Right cardiac atrium (tissue), 5 donors: ENCODE data around the gene KIF3C. TPM values are rescaled to one million over a fixed set of nuclear protein-coding genes. Genes with fewer than 3 reads are reported as not detected.
A peak's percentile ranks its signal among the peaks of the same experiment; 100 is the strongest.
"Not testable (repeated sequence)": the region's sequence is repeated elsewhere in the genome, so short reads cannot be mapped to it uniquely, and the experiment has no call there.

Experiments used
- ATAC-seq, 2 donors: fragments of 200-7000 bp; cut with Tn5 transposase; one replicate each; pipeline versions ENCODE4 v1.8.0 to v1.9.1; 2020; ENCODE audit warnings: moderate library complexity in 2 of 2, mild to moderate bottlenecking in 1 of 2
- DNase-seq, 3 donors: peaks; one replicate each; pipeline ENCODE4 v3.0.0-alpha.2; 2020
- H3K27ac ChIP-seq: one replicate; pipeline ENCODE4 v1.5.1; 2013; ENCODE audit warnings: mild to moderate bottlenecking, low read length, control low read depth, moderate library complexity
- H3K27me3 ChIP-seq: one replicate; pipeline ENCODE4 v1.6.1; 2013; ENCODE audit not compliant: control insufficient read depth, insufficient read depth
- H3K4me1 ChIP-seq: one replicate; pipeline ENCODE4 v1.6.1; 2013; ENCODE audit warnings: low read length; ENCODE audit not compliant: control insufficient read depth, insufficient read depth
- H3K4me3 ChIP-seq: one replicate; pipeline ENCODE4 v1.5.1; 2013; ENCODE audit warnings: low read length, control low read depth
- H3K9me3 ChIP-seq: one replicate; pipeline ENCODE4 v1.6.1; 2013; ENCODE audit warnings: low read length; ENCODE audit not compliant: control insufficient read depth
- WGBS: extraction: QIAGEN DNeasy Blood & Tissue Kit; methylation state at CpG from one replicate; pipeline ENCODE4 v1.1.7; 2013; 5-methylcytosine and 5-hydroxymethylcytosine counted together
- intact Hi-C, 4 donors: fragments of 100-400 bp; cut with DNase I; formaldehyde crosslinking; loops; one replicate each; pipeline versions ENCODE4 v1.11.0 to v1.14.0; 2022 to 2023
- polyA plus RNA-seq: library from polyadenylated mRNA; stranded (reverse); fragments of 200-250 nt; gene quantifications from one replicate; pipeline ENCODE4 v1.2.3, GENCODE V29; 2013
- total RNA-seq, 4 donors: library from RNA; stranded (reverse); fragmentation: NEBNext Ultra II Directional; extraction: Animal tissue kit (Norgen Biotek cat#: 25700); gene quantifications; one replicate each; pipeline ENCODE4 v1.2.1, GENCODE V29; 2021
- donor health status: healthy with polysubstance abuse.
- donor health status: DM: no; HTN: yes; CAD: no.
- donor health status: DM: no; HTN: no; CAD: no.
- donor health status: DM: no; HTN: yes; CAD: no; lungs with severe emphysema.
- donor health status: DM: yes; HTN: yes; CAD: no.

The KIF3C gene
- total and polyA plus RNA-seq, 5 donors: 3.1 to 6.7 (median 4.5) TPM

GRCh38 chr2:26011990-26012856 lies 29.9 kb upstream of the KIF3C start:
- no peak overlapping the region for H3K4me3 ChIP-seq

GRCh38 chr2:26011609-26011989 lies 29.3 kb upstream of the KIF3C start:
- Histone ChIP-seq H3K27me3 (no peaks in the 10 kb centered on the region), H3K4me1 (no peaks in the 10 kb centered on the region), H3K27ac (no peak overlapping the region), H3K4me3 (no peak overlapping the region), H3K9me3 (no peaks in the 10 kb centered on the region)
- intact Hi-C loops: no loop called here
- WGBS: 70% methylated on average over 6 of the region's 6 CpGs
- ATAC-seq (peak in 1 of 2 donors; percentile 4), DNase-seq (no peak)

More at GRCh38 chr2:26011990-26012856, 29.9 kb upstream of the KIF3C start:
- DNase-seq: peak; percentile 66 to 75 (median 72)
- 40% methylated on average over 14 of the region's 14 CpGs for WGBS
- Histone ChIP-seq H3K4me1 (no peaks in the 10 kb centered on the region), H3K9me3 (no peaks in the 10 kb centered on the region), H3K27ac (peak overlapping the region; percentile 26), H3K27me3 (no peaks in the 10 kb centered on the region)
- peak; percentile 82 to 85 for ATAC-seq
- intact Hi-C loops: no loop called here

- DNase-seq (no peak), ATAC-seq (no peak)
- intact Hi-C loops: no loop called here
- Histone ChIP-seq H3K27ac (no peak overlapping the region), H3K4me1 (no peaks in the 10 kb centered on the region), H3K4me3 (no peak overlapping the region), H3K9me3 (no peaks in the 10 kb centered on the region), H3K27me3 (no peaks in the 10 kb centered on the region)
- 77% methylated on average over 3 of the region's 3 CpGs for WGBS
Observed at GRCh38 chr2:26010943-26011342, 28.6 kb upstream of the KIF3C start.

DNA sequence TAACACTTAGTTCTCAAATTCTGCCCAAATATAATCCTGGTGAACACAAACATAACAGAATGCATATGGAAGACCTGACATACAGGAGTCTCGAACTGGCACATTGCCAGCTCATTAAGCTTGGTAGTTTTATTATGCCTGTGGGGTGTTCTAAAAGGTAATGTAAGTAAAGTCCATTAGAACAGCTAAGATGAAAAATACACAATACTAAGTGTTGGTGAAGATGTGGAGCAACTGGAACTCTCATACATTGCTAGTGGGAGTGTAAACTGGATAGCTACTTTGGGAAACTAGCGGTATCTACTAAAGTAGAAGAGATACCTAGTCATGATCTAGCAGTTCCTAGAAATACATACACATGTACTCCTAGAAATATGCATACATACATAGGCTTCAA lies 27.3 kb upstream of the KIF3C start:
- Histone ChIP-seq H3K9me3 (no peaks in the 10 kb centered on the region), H3K4me1 (no peaks in the 10 kb centered on the region), H3K27me3 (no peaks in the 10 kb centered on the region), H3K4me3 (no peak overlapping the region), H3K27ac (no peak overlapping the region)
- intact Hi-C loops: no loop called here
- 71% methylated on average over 2 of the region's 2 CpGs for WGBS
- ATAC-seq: no peak
- DNase-seq: no peak

- Histone ChIP-seq H3K4me3 (no peak overlapping the region), H3K9me3 (no peaks in the 10 kb centered on the region), H3K27ac (no peak overlapping the region), H3K4me1 (no peaks in the 10 kb centered on the region), H3K27me3 (no peaks in the 10 kb centered on the region)
- WGBS: 69% methylated on average over 2 of the region's 2 CpGs
- ATAC-seq: peak; percentile 85 to 86
- peak; percentile 64 to 76 (median 69) for DNase-seq
- intact Hi-C loops: no loop called here
Observed at GRCh38 chr2:26008851-26009566, 26.7 kb upstream of the KIF3C start.

DNA sequence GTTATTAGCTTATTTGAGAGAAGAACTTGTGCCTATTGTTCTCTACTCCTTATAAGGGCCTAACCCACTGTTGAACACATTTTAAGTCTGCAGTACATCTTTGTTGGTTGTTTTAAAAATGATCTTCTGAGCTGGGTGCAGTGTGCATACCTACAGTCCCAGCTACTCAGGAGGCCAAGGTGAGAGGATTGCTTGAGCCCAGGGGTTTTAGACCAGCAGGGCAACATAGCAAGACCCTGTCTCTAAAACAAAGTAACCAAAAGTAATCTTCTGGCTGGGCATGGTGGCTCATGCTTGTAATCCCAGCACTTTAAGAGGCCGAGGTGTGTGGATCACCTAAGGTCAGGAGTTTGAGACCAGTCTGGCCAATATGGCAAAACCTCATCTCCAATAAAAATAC lies 25.8 kb upstream of the KIF3C start:
- DNase-seq: no peak
- H3K9me3 ChIP-seq: no peaks in the 10 kb centered on the region
- no peaks in the 10 kb centered on the region for H3K27me3 ChIP-seq
- H3K27ac ChIP-seq: no peak overlapping the region
- H3K4me3 ChIP-seq: no peak overlapping the region
- 98% methylated on average over 1 of the region's 1 CpG for WGBS
- H3K4me1 ChIP-seq: no peaks in the 10 kb centered on the region
- no peak for ATAC-seq
- intact Hi-C loops: no loop called here

DNA sequence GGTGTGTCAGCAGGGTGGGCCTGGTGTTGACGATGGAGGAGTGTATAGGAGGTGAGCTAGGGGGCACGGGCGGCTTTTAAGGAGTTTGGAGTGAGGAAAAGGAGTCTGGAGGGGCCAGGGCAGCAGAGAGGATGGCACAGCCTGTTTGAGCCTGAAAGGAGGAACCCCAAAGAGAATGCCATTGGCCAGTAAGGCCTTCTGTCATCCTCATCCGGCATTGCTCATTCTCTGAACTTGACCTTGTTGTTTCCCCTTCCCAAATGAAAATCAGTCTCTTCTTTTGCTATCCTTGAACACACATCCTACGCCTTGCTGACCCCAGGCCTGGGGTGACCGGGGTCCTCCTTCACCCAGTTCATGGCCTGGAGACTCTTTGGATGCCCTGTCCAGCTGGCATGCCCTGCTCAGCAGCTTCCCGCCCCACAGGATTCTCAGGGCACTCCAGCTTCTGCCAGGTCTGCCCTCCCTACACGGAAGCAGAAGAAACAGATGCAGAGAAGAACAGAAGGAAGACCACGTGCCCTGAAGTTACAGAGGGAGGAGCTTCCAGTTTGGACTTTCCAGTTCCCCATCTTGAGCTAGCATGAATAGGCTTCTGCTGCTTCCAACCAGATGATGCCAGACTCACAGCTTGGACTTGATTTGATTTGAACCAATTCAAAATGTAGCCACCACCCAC lies 20.5 kb upstream of the KIF3C start:
- Histone ChIP-seq H3K4me3 (no peak overlapping the region), H3K27me3 (no peaks in the 10 kb centered on the region), H3K4me1 (peaks cover 5% of the 10 kb centered on the region), H3K9me3 (no peaks in the 10 kb centered on the region), H3K27ac (peak overlapping the region; percentile 46)
- DNase-seq (peak in 2 of 3 donors; percentile 52 to 72), ATAC-seq (peak; percentile 31 to 35)
- intact Hi-C loops: no loop called here
- 76% methylated on average over 9 of the region's 9 CpGs for WGBS

GRCh38 chr2:26001743-26002351 lies 19.6 kb upstream of the KIF3C start:
- peak overlapping the region; percentile 12 for H3K27ac ChIP-seq
- H3K27me3 ChIP-seq: no peaks in the 10 kb centered on the region
- intact Hi-C loops: no loop called here
- 7% methylated on average over 4 of the region's 4 CpGs for WGBS
- peaks cover 5% of the 10 kb centered on the region for H3K4me1 ChIP-seq
- no peaks in the 10 kb centered on the region for H3K9me3 ChIP-seq
- ATAC-seq (peak; percentile 56 to 75), DNase-seq (peak; percentile 68 to 92 (median 88))
- no peak overlapping the region for H3K4me3 ChIP-seq

GRCh38 chr2:26000561-26001082 lies 18.3 kb upstream of the KIF3C start:
- H3K4me3 ChIP-seq: no peak overlapping the region
- peak in 1 of 2 donors; percentile 30 for ATAC-seq
- peak in 1 of 3 donors; percentile 57 for DNase-seq
- intact Hi-C loops: no loop called here
- no peaks in the 10 kb centered on the region for H3K27me3 ChIP-seq
- no peak overlapping the region for H3K27ac ChIP-seq
- peaks cover 5% of the 10 kb centered on the region for H3K4me1 ChIP-seq
- no peaks in the 10 kb centered on the region for H3K9me3 ChIP-seq
- 66% methylated on average over 5 of the region's 5 CpGs for WGBS

- H3K4me3 ChIP-seq, H3K27me3 ChIP-seq, H3K4me1 ChIP-seq, DNase-seq, ATAC-seq, H3K27ac ChIP-seq, H3K9me3 ChIP-seq: not testable (repeated sequence)
- WGBS: 81% methylated on average over 7 of the region's 7 CpGs
- intact Hi-C loops: loop anchor here in 1 of 4 donors (10.0 kb wide), 1 partner anchor 85 kb away; no protein-coding TSS in a partner anchor
Observed at GRCh38 chr2:25999406-25999805, 17.1 kb upstream of the KIF3C start.
